BE2C (cell line): ENCODE results near the gene SMIM15.

Experiments
- DNase-seq: peaks from one replicate; pipeline ENCODE4 v3.0.0-alpha.2; 2020
- H3K27me3 ChIP-seq: fragments of 250-450 bp; sonication (Bioruptor Pico); 2 replicates; pipeline ENCODE4 v1.5.1; 2020; ENCODE audit warnings: mild to moderate bottlenecking
- H3K36me3 ChIP-seq: fragments of 250-450 bp; sonication (Bioruptor Pico); 2 replicates; pipeline ENCODE4 v1.5.1; 2020; ENCODE audit warnings: mild to moderate bottlenecking
- H3K4me1 ChIP-seq: fragments of 250-450 bp; sonication (Bioruptor Pico); 2 replicates; pipeline ENCODE4 v1.5.1; 2020
- H3K4me3 ChIP-seq: 2 replicates; pipeline ENCODE4 v1.5.1; 2011; ENCODE audit warnings: low read depth, low read length
- H3K9me3 ChIP-seq: fragments of 250-450 bp; sonication (Bioruptor Pico); 2 replicates; pipeline ENCODE4 v1.5.1; 2020
- CTCF ChIP-seq: IDR thresholded peaks from 2 replicates; pipeline ENCODE4 v1.5.1; 2012; ENCODE audit warnings: mild to moderate bottlenecking, low read depth, low read length

SMIM15 gene

GRCh38 chr5:61148515-61148914 is 13.8 kb downstream of the SMIM15 start:
- no peaks in the 10 kb centered on the region for H3K27me3 ChIP-seq
- H3K9me3 ChIP-seq, result no peaks in the 10 kb centered on the region
- H3K36me3 ChIP-seq, result no peaks in the 10 kb centered on the region
- no peak overlapping the region for H3K4me3 ChIP-seq
- no peak for DNase-seq
- no peak for TF ChIP-seq CTCF
- H3K4me1 ChIP-seq, result no peaks in the 10 kb centered on the region

- no peak for DNase-seq
- no peaks in the 10 kb centered on the region; the same call in 1 of the 2 replicates for H3K4me1 ChIP-seq
- no peak for TF ChIP-seq CTCF
- H3K27me3 ChIP-seq, result no peaks in the 10 kb centered on the region
- no peak overlapping the region for H3K4me3 ChIP-seq
- H3K9me3 ChIP-seq, result no peaks in the 10 kb centered on the region
- H3K36me3 ChIP-seq, result no peaks in the 10 kb centered on the region
Observed at GRCh38 chr5:61142811-61143210, 19.5 kb downstream of the SMIM15 start.

GRCh38 chr5:61142391-61142790 is 19.9 kb downstream of the SMIM15 start:
- H3K4me3 ChIP-seq, result no peak overlapping the region
- no peaks in the 10 kb centered on the region for H3K27me3 ChIP-seq
- TF ChIP-seq CTCF, result no peak
- H3K9me3 ChIP-seq, result no peaks in the 10 kb centered on the region
- DNase-seq, result no peak
- no peaks in the 10 kb centered on the region for H3K36me3 ChIP-seq
- H3K4me1 ChIP-seq, result no peaks in the 10 kb centered on the region; the same call in 1 of the 2 replicates

GRCh38 chr5:61141801-61142200 is 20.5 kb downstream of the SMIM15 start:
- Histone ChIP-seq H3K27me3 (no peaks in the 10 kb centered on the region), H3K4me1 (no peaks in the 10 kb centered on the region; the same call in 1 of the 2 replicates), H3K4me3 (no peak overlapping the region), H3K9me3 (no peaks in the 10 kb centered on the region), H3K36me3 (no peaks in the 10 kb centered on the region)
- DNase-seq, result no peak
- TF ChIP-seq CTCF, result no peak

GRCh38 chr5:61139931-61140330 is 22.3 kb downstream of the SMIM15 start:
- H3K27me3 ChIP-seq, result no peaks in the 10 kb centered on the region
- no peaks in the 10 kb centered on the region for H3K9me3 ChIP-seq
- no peak for TF ChIP-seq CTCF
- H3K36me3 ChIP-seq, result no peaks in the 10 kb centered on the region
- no peaks in the 10 kb centered on the region; the same call in 1 of the 2 replicates for H3K4me1 ChIP-seq
- no peak overlapping the region for H3K4me3 ChIP-seq
- no peak for DNase-seq

GRCh38 chr5:61139094-61139873 is 23.0 kb downstream of the SMIM15 start:
- no peak overlapping the region for H3K4me3 ChIP-seq
- TF ChIP-seq CTCF, result peak; percentile 51
- no peaks in the 10 kb centered on the region for H3K9me3 ChIP-seq
- peak; percentile 35 for DNase-seq
- H3K4me1 ChIP-seq, result no peaks in the 10 kb centered on the region; the same call in 1 of the 2 replicates
- H3K27me3 ChIP-seq, result no peaks in the 10 kb centered on the region
- H3K36me3 ChIP-seq, result no peaks in the 10 kb centered on the region
